Breast epithelium (tissue), 3 donors: Measurements from ENCODE around the gene FABP3.
"Not testable (repeated sequence)": the region's sequence is repeated elsewhere in the genome, so short reads cannot be mapped to it uniquely, and the experiment has no call there.

Experiments
- CTCF ChIP-seq, 3 donors: fragments of 450-650 bp; IDR thresholded peaks; one replicate each; pipeline ENCODE4 v1.5.1; 2016 to 2017; ENCODE audit warnings: antibody characterized with exemption in 3 of 3, mild to moderate bottlenecking in 3 of 3, moderate library complexity in 3 of 3
- POLR2A ChIP-seq: fragments of 450-650 bp; IDR thresholded peaks from one replicate; pipeline ENCODE4 v1.6.1; 2016; ENCODE audit warnings: antibody characterized with exemption, mild to moderate bottlenecking, moderate library complexity
- POLR2AphosphoS5 ChIP-seq, 3 donors: sonication (generic); formaldehyde crosslinking; IDR thresholded peaks; one replicate each; pipeline ENCODE4 v1.6.1; 2017; ENCODE audit warnings: antibody characterized with exemption in 3 of 3

DNA sequence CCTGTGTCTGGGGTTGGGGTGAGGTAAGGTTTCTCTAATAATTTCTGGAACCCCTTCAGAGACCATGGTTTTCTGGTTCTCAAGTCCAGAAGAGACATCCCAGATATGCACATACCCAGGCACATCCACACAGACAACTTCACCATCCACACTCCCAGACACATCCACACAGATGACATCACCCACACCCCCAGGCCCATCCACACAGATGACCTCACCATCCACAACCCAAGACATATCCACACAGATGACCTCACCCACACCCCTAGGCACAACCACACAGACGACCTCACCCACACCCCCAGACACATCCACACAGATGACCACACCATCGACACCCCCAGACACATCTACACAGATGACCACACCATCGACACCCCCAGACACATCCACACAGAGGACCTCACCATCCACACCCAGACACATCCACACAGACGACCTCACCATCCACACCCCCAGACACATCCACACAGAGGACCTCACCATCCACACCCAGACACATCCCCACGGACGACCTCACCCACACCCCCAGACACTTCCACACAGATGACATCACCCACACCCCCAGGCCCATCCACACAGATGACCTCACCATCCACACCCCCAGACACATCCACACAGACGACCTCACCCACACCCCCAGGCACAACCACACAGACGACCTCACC is 13.8 kb upstream of the FABP3 start:
- not testable (repeated sequence) for TF ChIP-seq CTCF (IDR thresholded peaks at IDR 0.05); POLR2A; POLR2AphosphoS5 (IDR thresholded peaks at IDR 0.05)
